K562 (cell line): ENCODE data around the gene SLC34A2. TPM values are rescaled to one million over a fixed set of nuclear protein-coding genes. Genes with fewer than 3 reads are reported as not detected.

Source experiments
- ATAC-seq: fragments of 200-7000 bp; cut with Tn5 transposase; 3 replicates; pipeline ENCODE4 v1.9.1; 2020; ENCODE audit warnings: moderate library complexity
- BruUV-seq: library from RNA; stranded (reverse); fragments of 400-500 nt; replicated peaks from 2 replicates; lab custom pipeline; 2021; lab: Mats Ljungman, UMichigan
- CTCF ChIA-PET: fragments of 300-600 bp; formaldehyde crosslinking; extraction: SDS; loops from one replicate; lab custom pipeline; 2021; ENCODE audit warnings: low intra/inter-chr PET ratio; lab: Yijun Ruan, JAX
- POLR2A ChIA-PET: fragments of 300-600, 350-650 bp; sonication (Branson Sonifier 250); formaldehyde crosslinking; extraction: SDS; loops from one replicate; lab custom pipeline; 2021; ENCODE audit warnings: antibody characterized with exemption, inconsistent platforms; lab: Yijun Ruan, JAX
- DNase-seq, 4 experiments: peaks; one replicate each; pipeline versions ENCODE4 v3.0.0 to v3.0.0-alpha.2; 2011 to 2018; ENCODE audit warnings: low spot score in 3 of 4, mixed read lengths in 3 of 4; ENCODE audit errors: extremely low read depth in 1 of 4
- FAIRE-seq: peaks from 2 replicates; lab custom pipeline; 2011; peaks lifted over from hg19 to GRCh38; lab: Jason Lieb, UNC
- H2AFZ ChIP-seq: 2 replicates; pipeline ENCODE4 v1.6.0; 2011; ENCODE audit warnings: low read depth, low read length, control low read depth, inconsistent platforms
- H3K27ac ChIP-seq: fragments of 200-600 bp; 3 replicates; pipeline ENCODE4 v1.8.0; 2011; ENCODE audit warnings: low read depth, mild to moderate bottlenecking, control low read depth, inconsistent platforms, low read length, moderate library complexity, mixed read lengths; ENCODE audit errors: extremely low read depth
- H3K27me3 ChIP-seq, 2 experiments: fragments of 300-600 bp in 1 of 2; 2 replicates in 1 of 2; 3 replicates in 1 of 2; pipeline versions ENCODE4 v1.6.0 to v1.8.0; 2011; ENCODE audit warnings: inconsistent platforms in 2 of 2, low read length in 2 of 2, mild to moderate bottlenecking in 1 of 2, mixed read lengths in 1 of 2, moderate library complexity in 1 of 2; ENCODE audit not compliant: control insufficient read depth in 2 of 2, insufficient read depth in 2 of 2
- H3K36me3 ChIP-seq: fragments of 300-600 bp; 3 replicates; pipeline ENCODE4 v1.8.0; 2011; ENCODE audit warnings: mild to moderate bottlenecking, low read length, inconsistent platforms; ENCODE audit not compliant: control insufficient read depth, insufficient read depth
- H3K4me1 ChIP-seq, 2 experiments: fragments of 200-600 bp in 1 of 2; replicated peaks in 1 of 2; 2 replicates in 1 of 2; 3 replicates in 1 of 2; pipeline versions ENCODE4 v1.5.1 to v1.8.0; 2011; ENCODE audit warnings: inconsistent platforms in 2 of 2, low read length in 2 of 2, mild to moderate bottlenecking in 1 of 2, mixed read lengths in 1 of 2, moderate library complexity in 1 of 2; ENCODE audit not compliant: control insufficient read depth in 2 of 2, insufficient read depth in 2 of 2
- H3K4me2 ChIP-seq: 2 replicates; pipeline ENCODE4 v1.6.1; 2011; ENCODE audit warnings: low read length, control low read depth, inconsistent platforms, mixed read lengths; ENCODE audit not compliant: insufficient read depth
- H3K4me3 ChIP-seq: fragments of 200-600 bp; sonication (generic), shearing (Covaris generic); 2 replicates; pipeline ENCODE4 v1.5.1; 2016; ENCODE audit warnings: control low read depth, inconsistent platforms
- H3K79me2 ChIP-seq: fragments of 200-600 bp; 3 replicates; pipeline ENCODE4 v1.8.0; 2011; ENCODE audit warnings: low read length, inconsistent platforms; ENCODE audit not compliant: control insufficient read depth, insufficient read depth
- H3K9ac ChIP-seq, 2 experiments: 2 replicates each; pipeline versions ENCODE4 v1.6.0 to v1.6.1; 2011; ENCODE audit warnings: low read depth in 2 of 2, low read length in 2 of 2, control low read depth in 1 of 2, inconsistent platforms in 1 of 2, mild to moderate bottlenecking in 1 of 2, mixed read lengths in 1 of 2; ENCODE audit not compliant: insufficient read depth in 1 of 2
- H3K9me1 ChIP-seq: one replicate; pipeline ENCODE4 v1.6.0; 2011; ENCODE audit warnings: inconsistent platforms, mild to moderate bottlenecking, low read length, moderate library complexity; ENCODE audit not compliant: control insufficient read depth, insufficient read depth
- H3K9me3 ChIP-seq: replicated peaks from 2 replicates; pipeline ENCODE4 v1.5.1; 2011; ENCODE audit warnings: low read depth, low read length, inconsistent platforms; ENCODE audit not compliant: control insufficient read depth, insufficient read depth
- H4K20me1 ChIP-seq: replicated peaks from 2 replicates; pipeline ENCODE4 v1.6.1; 2011; ENCODE audit warnings: low read length, inconsistent platforms, mixed read lengths; ENCODE audit not compliant: control insufficient read depth, insufficient read depth
- BCL6 ChIP-seq: fragments of 250-450 bp; sonication (Bioruptor Pico); IDR thresholded peaks from 2 replicates; pipeline ENCODE4 v1.4.0; 2020
- HDAC1 ChIP-seq, 2 experiments: fragments of 450-650 bp; IDR thresholded peaks; 2 replicates each; pipeline ENCODE4 v1.6.1; 2016 to 2017; ENCODE audit warnings: inconsistent platforms in 1 of 2, mild to moderate bottlenecking in 1 of 2, moderate library complexity in 1 of 2
- MCM5 ChIP-seq: fragments of 450-650 bp; IDR thresholded peaks from 2 replicates; pipeline ENCODE4 v1.6.1; 2016; ENCODE audit warnings: low read depth
- RBM25 ChIP-seq: fragments of 200-400 bp; formaldehyde crosslinking; IDR thresholded peaks from 2 replicates; pipeline ENCODE4 v1.6.1; 2018; ENCODE audit warnings: low read length, low read depth, moderate library complexity; ENCODE audit not compliant: severe bottlenecking
- RFX5 ChIP-seq: IDR thresholded peaks from 2 replicates; pipeline ENCODE4 v1.6.1; 2011; ENCODE audit warnings: low read depth, mild to moderate bottlenecking, improper control_type of control experiment, low read length
- SREBF2 ChIP-seq: sonication (generic); formaldehyde crosslinking; IDR thresholded peaks from 2 replicates; pipeline ENCODE4 v1.4.0; 2020; ENCODE audit warnings: mild to moderate bottlenecking, missing genetic modification reagents
- TGIF2 ChIP-seq: sonication (generic); formaldehyde crosslinking; IDR thresholded peaks from 2 replicates; pipeline ENCODE4 v1.8.1; 2022; ENCODE audit warnings: mild to moderate bottlenecking, missing genetic modification reagents, moderate library complexity
- ZSCAN32 ChIP-seq: fragments of 450-650 bp; formaldehyde crosslinking; IDR thresholded peaks from 2 replicates; pipeline ENCODE4 v1.4.0; 2020; ENCODE audit warnings: mild to moderate bottlenecking, moderate library complexity
- WGBS: fragments of 100-300 bp; shearing (Covaris generic); methylation state at CpG from one replicate; pipeline ENCODE4 v1.1.6; 2016; ENCODE audit warnings: low coverage, mixed read lengths; ENCODE audit not compliant: insufficient coverage; ENCODE audit errors: missing lambda C conversion rate; 5-methylcytosine and 5-hydroxymethylcytosine counted together
- in situ Hi-C: fragments of 300-500 bp; cut with MboI; formaldehyde crosslinking; loops from 4 replicates; pipeline ENCODE4 v1.15.0; 2018; ENCODE audit warnings: inconsistent platforms, mixed read lengths
- intact Hi-C: fragments of 100-400 bp; cut with micrococcal nuclease; formaldehyde crosslinking; loops from 2 replicates; pipeline ENCODE4 v1.14.2; 2022
- polyA plus RNA-seq, 8 experiments: library from polyadenylated mRNA; depleted of rRNA in 4 of 8; stranded (reverse) in 5 of 8; unstranded in 3 of 8; fragments of >200 nt; fragmentation: Nextera tagmentation in 2 of 8; fragmentation: Illumina TruSeq in 1 of 8; extraction: Ambion mirVana in 2 of 8; extraction: Trizol in 1 of 8; gene quantifications; 2 replicates each; pipeline versions ENCODE4 v1.2.1 to v1.2.3, GENCODE V29; 2011 to 2014; ENCODE audit warnings: inconsistent platforms in 1 of 8, missing spikeins in 1 of 8
- total RNA-seq, 7 experiments: library from RNA; depleted of rRNA in 6 of 7; stranded (reverse); fragments of >200 nt in 6 of 7; fragmentation: Illumina TruSeq in 2 of 7; extraction: Trizol in 2 of 7; gene quantifications; 2 replicates each; pipeline versions ENCODE4 v1.2.1 to v1.2.3, GENCODE V29; 2011 to 2021; ENCODE audit warnings: low replicate concordance in 1 of 7
- TF ChIP-seq, protein P1 (sequence below), 2 experiments: fragments of 450-650 bp in 1 of 2; sonication (generic) in 1 of 2; formaldehyde crosslinking in 1 of 2; IDR thresholded peaks; 2 replicates each; pipeline versions ENCODE4 v1.7.1 to v1.9.0; 2016 to 2022; ENCODE audit warnings: inconsistent platforms in 1 of 2, mild to moderate bottlenecking in 1 of 2, missing genetic modification reagents in 1 of 2

The SLC34A2 gene
- total and polyA plus RNA-seq, 9 of the 15 experiments (the other 6 are each of a cell fraction or from before 2014, with no cell fraction given): 1.5 TPM; not detected in 8

DNA sequence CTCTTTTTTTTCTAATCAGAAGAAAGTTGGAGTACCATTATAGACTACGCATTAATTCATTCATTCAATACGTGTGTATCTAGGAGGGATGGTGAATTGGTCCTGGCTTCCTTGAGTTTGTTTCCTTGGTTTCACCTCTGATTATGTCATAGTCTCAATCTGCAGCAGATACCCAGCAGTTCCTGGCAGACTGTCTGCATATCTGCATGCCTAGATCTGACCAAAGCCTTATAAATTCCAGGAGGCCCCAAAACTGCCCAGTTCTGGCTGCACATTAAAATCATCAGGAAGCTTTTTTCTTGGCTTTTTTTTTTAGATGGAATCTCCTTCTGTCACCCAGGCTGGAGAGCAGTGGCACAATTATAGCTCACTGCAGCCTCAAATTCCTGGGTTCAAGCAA lies 27.2 kb upstream of the SLC34A2 start:
- Histone ChIP-seq H3K4me1 (no peaks in the 10 kb centered on the region), H3K9ac (no peak overlapping the region), H2AFZ (no peak overlapping the region), H3K27ac (no peak overlapping the region), H3K27me3 (peaks cover 3 to 7% of the 10 kb centered on the region in 2 experiments; a peak in 4 of 5 replicates), H3K36me3 (no peaks in the 10 kb centered on the region), H3K4me3 (no peak overlapping the region), H3K4me2 (no peak overlapping the region), H4K20me1 (no peaks in the 10 kb centered on the region), H3K9me1 (no peaks in the 10 kb centered on the region), H3K9me3 (no peaks in the 10 kb centered on the region), H3K79me2 (no peaks in the 10 kb centered on the region)
- in situ Hi-C loops: no loop called here
- no peak for ATAC-seq
- no TSS peak for BruUV-seq
- TF ChIP-seq RFX5 (no peak), HDAC1 (IDR thresholded peaks at IDR 0.05) (no peak), SREBF2 (no peak), RBM25 (no peak), BCL6 (CRISPR knock-in tag) (no peak), ZSCAN32 (no peak), TGIF2 (no peak), MCM5 (no peak)
- TF ChIP-seq, protein P1, sequence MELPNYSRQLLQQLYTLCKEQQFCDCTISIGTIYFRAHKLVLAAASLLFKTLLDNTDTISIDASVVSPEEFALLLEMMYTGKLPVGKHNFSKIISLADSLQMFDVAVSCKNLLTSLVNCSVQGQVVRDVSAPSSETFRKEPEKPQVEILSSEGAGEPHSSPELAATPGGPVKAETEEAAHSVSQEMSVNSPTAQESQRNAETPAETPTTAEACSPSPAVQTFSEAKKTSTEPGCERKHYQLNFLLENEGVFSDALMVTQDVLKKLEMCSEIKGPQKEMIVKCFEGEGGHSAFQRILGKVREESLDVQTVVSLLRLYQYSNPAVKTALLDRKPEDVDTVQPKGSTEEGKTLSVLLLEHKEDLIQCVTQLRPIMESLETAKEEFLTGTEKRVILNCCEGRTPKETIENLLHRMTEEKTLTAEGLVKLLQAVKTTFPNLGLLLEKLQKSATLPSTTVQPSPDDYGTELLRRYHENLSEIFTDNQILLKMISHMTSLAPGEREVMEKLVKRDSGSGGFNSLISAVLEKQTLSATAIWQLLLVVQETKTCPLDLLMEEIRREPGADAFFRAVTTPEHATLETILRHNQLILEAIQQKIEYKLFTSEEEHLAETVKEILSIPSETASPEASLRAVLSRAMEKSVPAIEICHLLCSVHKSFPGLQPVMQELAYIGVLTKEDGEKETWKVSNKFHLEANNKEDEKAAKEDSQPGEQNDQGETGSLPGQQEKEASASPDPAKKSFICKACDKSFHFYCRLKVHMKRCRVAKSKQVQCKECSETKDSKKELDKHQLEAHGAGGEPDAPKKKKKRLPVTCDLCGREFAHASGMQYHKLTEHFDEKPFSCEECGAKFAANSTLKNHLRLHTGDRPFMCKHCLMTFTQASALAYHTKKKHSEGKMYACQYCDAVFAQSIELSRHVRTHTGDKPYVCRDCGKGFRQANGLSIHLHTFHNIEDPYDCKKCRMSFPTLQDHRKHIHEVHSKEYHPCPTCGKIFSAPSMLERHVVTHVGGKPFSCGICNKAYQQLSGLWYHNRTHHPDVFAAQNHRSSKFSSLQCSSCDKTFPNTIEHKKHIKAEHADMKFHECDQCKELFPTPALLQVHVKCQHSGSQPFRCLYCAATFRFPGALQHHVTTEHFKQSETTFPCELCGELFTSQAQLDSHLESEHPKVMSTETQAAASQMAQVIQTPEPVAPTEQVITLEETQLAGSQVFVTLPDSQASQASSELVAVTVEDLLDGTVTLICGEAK (IDR thresholded peaks at IDR 0.05): no peak
- TF ChIP-seq, protein P1 (CRISPR knock-in tag; IDR thresholded peaks at IDR 0.05): no peak
- FAIRE-seq: no peak
- no peak for DNase-seq
- ChIA-PET POLR2A (no interaction called here), CTCF (no interaction called here)
- WGBS: 6% methylated on average over 2 of the region's 2 CpGs
- intact Hi-C loops: no loop called here
